GM13976 (cell line): ENCODE results near the gene SLC16A6.
"Not testable (repeated sequence)": the region's sequence is repeated elsewhere in the genome, so short reads cannot be mapped to it uniquely, and the experiment has no call there.

ENCODE experiments used
- DNase-seq: peaks from one replicate; pipeline ENCODE4 v3.0.0; 2012; ENCODE audit warnings: low spot score
- in situ Hi-C: fragments of 300-500 bp; cut with MboI; formaldehyde crosslinking; loops from one replicate; pipeline ENCODE4 v1.12.0; 2022; ENCODE audit warnings: low sequenced_read_pairs, mixed read lengths, inconsistent platforms; ENCODE audit not compliant: unreplicated experiment
- TF ChIP-seq, protein P1 (sequence below): IDR thresholded peaks from 2 replicates; pipeline ENCODE4 v1.5.1; 2012; ENCODE audit warnings: borderline replicate concordance, mild to moderate bottlenecking; ENCODE audit not compliant: insufficient read depth; ENCODE audit errors: extremely low read depth, missing control alignments, control extremely low read depth

The SLC16A6 gene

DNA sequence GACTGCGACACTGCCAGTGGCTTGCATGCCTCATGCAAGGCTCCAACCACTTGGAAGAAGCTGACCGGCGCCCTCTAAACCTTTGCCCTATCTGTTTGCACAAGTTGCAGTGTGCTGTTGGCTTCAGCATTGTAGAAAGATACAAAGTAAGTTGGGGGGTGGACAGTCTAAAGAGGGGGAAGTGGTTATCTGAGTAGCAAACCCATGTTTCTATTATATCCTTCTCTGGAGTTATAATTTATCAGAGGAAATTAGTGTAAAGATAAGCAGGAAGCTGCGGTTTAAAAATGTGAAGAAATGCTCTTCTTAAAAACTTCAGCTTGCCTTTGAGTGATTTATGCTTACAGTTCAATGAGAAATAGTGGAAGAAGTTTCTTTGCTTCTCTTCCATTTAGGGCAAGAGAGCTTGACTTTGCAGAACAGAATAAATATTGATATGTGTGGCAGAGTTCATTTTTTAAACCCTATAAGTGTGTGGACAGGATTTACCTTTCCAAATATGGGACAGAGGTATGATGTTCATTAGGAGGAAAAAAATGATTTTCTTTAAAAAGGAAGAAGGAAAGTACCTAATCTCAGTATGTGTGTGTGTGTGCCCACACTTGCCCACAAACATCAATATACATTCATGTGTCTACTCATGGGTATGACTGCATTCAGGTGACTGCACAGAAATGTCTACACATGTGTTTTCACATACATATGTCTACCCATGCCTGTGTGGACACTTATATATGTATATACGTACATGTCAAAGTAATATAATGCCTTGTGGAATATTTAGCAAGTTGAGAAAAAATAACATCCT lies 35.0 kb downstream of the SLC16A6 start:
- in situ Hi-C loops = no loop called here
- TF ChIP-seq, protein P1, sequence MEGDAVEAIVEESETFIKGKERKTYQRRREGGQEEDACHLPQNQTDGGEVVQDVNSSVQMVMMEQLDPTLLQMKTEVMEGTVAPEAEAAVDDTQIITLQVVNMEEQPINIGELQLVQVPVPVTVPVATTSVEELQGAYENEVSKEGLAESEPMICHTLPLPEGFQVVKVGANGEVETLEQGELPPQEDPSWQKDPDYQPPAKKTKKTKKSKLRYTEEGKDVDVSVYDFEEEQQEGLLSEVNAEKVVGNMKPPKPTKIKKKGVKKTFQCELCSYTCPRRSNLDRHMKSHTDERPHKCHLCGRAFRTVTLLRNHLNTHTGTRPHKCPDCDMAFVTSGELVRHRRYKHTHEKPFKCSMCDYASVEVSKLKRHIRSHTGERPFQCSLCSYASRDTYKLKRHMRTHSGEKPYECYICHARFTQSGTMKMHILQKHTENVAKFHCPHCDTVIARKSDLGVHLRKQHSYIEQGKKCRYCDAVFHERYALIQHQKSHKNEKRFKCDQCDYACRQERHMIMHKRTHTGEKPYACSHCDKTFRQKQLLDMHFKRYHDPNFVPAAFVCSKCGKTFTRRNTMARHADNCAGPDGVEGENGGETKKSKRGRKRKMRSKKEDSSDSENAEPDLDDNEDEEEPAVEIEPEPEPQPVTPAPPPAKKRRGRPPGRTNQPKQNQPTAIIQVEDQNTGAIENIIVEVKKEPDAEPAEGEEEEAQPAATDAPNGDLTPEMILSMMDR = no peak
- no peak for DNase-seq

DNA sequence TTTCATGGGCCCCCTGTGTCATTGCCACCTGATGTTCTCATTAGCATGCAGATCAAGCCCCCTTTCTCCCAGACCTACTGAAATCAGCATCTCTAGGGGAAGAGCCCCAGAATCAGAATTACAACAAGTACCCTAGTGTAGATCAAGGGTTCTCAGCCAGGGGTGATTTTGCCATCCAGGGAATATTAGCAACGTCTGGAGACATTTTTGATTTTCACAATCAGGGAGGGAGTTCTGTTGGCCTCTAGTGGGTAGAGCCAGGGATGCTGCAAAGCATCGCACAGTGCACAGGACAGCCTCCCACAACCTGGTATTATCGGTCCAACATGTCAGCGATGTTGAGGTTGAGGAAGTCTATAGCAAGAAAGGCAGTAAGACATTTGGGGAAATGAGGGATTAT lies 35.8 kb downstream of the SLC16A6 start:
- DNase-seq = no peak
- TF ChIP-seq, protein P1 = no peak
- in situ Hi-C loops = no loop called here

- DNase-seq, in situ Hi-C loops: not testable (repeated sequence)
These were observed 37.5 kb downstream of the SLC16A6 start for GRCh38 chr17:68253426-68253825.

- no peak for DNase-seq
- TF ChIP-seq, protein P1 = no peak
- in situ Hi-C loops = no loop called here
These were observed 41.6 kb downstream of the SLC16A6 start for GRCh38 chr17:68249354-68249765.

GRCh38 chr17:68248891-68249290 lies 42.0 kb downstream of the SLC16A6 start:
- DNase-seq = no peak
- TF ChIP-seq, protein P1 = no peak
- in situ Hi-C loops = no loop called here

- in situ Hi-C loops = no loop called here
- no peak for DNase-seq
- TF ChIP-seq, protein P1 = no peak
These were observed 42.6 kb downstream of the SLC16A6 start for GRCh38 chr17:68248199-68248825.
